Vagina (tissue), 2 donors: ENCODE data around the gene SCAPER. TPM values are rescaled to one million over a fixed set of nuclear protein-coding genes. Genes with fewer than 3 reads are reported as not detected.
A peak's percentile ranks its signal among the peaks of the same experiment; 100 is the strongest.
"Not testable (repeated sequence)": the region's sequence is repeated elsewhere in the genome, so short reads cannot be mapped to it uniquely, and the experiment has no call there.

Experiments used
- DNase-seq, 2 donors: peaks; one replicate each; pipeline ENCODE4 v3.0.0-alpha.2; 2017; ENCODE audit errors: extremely low spot score in 2 of 2
- H3K27ac ChIP-seq: fragments of 200-600 bp; sonication (generic); one replicate; pipeline ENCODE4 v1.5.1; 2019
- H3K27me3 ChIP-seq: fragments of 200-600 bp; sonication (generic); one replicate; pipeline ENCODE4 v1.5.1; 2019
- H3K36me3 ChIP-seq, 2 donors: fragments of 200-600 bp; sonication (generic); one replicate each; pipeline ENCODE4 v1.5.1; 2017 to 2019
- H3K4me1 ChIP-seq: fragments of 200-600 bp; sonication (generic); one replicate; pipeline ENCODE4 v1.5.1; 2019
- H3K4me3 ChIP-seq, 2 donors: fragments of 200-600 bp; sonication (generic); 1 replicate in 1 of 2; 2 replicates in 1 of 2; pipeline ENCODE4 v1.5.1; 2016 to 2019
- H3K9me3 ChIP-seq: fragments of 200-600 bp; sonication (generic); one replicate; pipeline ENCODE4 v1.5.1; 2019
- CTCF ChIP-seq, 3 experiments: fragments of 450-650 bp in 2 of 3; fragments of 200-600 bp in 1 of 3; sonication (generic) in 1 of 3; IDR thresholded peaks; one replicate each; pipeline ENCODE4 v1.5.1; 2017 to 2019; ENCODE audit warnings: antibody characterized with exemption in 3 of 3, mild to moderate bottlenecking in 2 of 3, moderate library complexity in 2 of 3
- POLR2A ChIP-seq, 2 donors: fragments of 450-650 bp; IDR thresholded peaks; one replicate each; pipeline ENCODE4 v1.6.1; 2017; ENCODE audit warnings: antibody characterized with exemption in 2 of 2, mild to moderate bottlenecking in 2 of 2, moderate library complexity in 2 of 2
- POLR2AphosphoS5 ChIP-seq, 2 donors: sonication (generic); formaldehyde crosslinking; IDR thresholded peaks; one replicate each; pipeline ENCODE4 v1.9.0; 2017; ENCODE audit warnings: antibody characterized with exemption in 2 of 2, mild to moderate bottlenecking in 2 of 2, low read depth in 1 of 2; ENCODE audit not compliant: insufficient read depth in 1 of 2
- intact Hi-C: fragments of 100-400 bp; cut with DNase I; formaldehyde crosslinking; loops from one replicate; pipeline ENCODE4 v1.15.1; 2023
- total RNA-seq: library from RNA; depleted of rRNA; stranded (reverse); fragments of >200 nt; gene quantifications from one replicate; pipeline ENCODE4 v1.2.3, GENCODE V29; 2016

Gene SCAPER
- total RNA-seq, 1 donor from 2014 or later: 51.3 TPM

GRCh38 chr15:76320012-76320411 lies 585.1 kb downstream of the SCAPER start:
- TF ChIP-seq POLR2A (IDR thresholded peaks at IDR 0.05) (no peak), POLR2AphosphoS5 (IDR thresholded peaks at IDR 0.05; ENCODE audit: insufficient read depth in 1 of 2, low read depth in 1 of 2) (no peak), CTCF (IDR thresholded peaks at IDR 0.05) (no peak)
- H3K27me3 ChIP-seq: no peaks in the 10 kb centered on the region
- no peak for DNase-seq

GRCh38 chr15:76313731-76314130 lies 591.4 kb downstream of the SCAPER start:
- Histone ChIP-seq H3K4me1 (peaks cover 25% of the 10 kb centered on the region), H3K27me3 (no peaks in the 10 kb centered on the region), H3K4me3 (no peak overlapping the region), H3K36me3 (no peaks in the 10 kb centered on the region), H3K27ac (no peak overlapping the region), H3K9me3 (no peaks in the 10 kb centered on the region)
- TF ChIP-seq POLR2AphosphoS5 (IDR thresholded peaks at IDR 0.05; ENCODE audit: insufficient read depth in 1 of 2, low read depth in 1 of 2) (no peak), POLR2A (IDR thresholded peaks at IDR 0.05) (no peak), CTCF (IDR thresholded peaks at IDR 0.05) (no peak)
- DNase-seq: no peak
- intact Hi-C loops: no loop called here

More at GRCh38 chr15:76320012-76320411, 585.1 kb downstream of the SCAPER start:
- Histone ChIP-seq H3K4me1 (no peaks in the 10 kb centered on the region), H3K27ac (no peak overlapping the region), H3K9me3 (no peaks in the 10 kb centered on the region), H3K36me3 (no peaks in the 10 kb centered on the region), H3K4me3 (no peak overlapping the region)
- intact Hi-C loops: no loop called here

GRCh38 chr15:76313175-76313567 lies 592.0 kb downstream of the SCAPER start:
- H3K9me3 ChIP-seq, H3K4me3 ChIP-seq, intact Hi-C loops, DNase-seq, H3K27ac ChIP-seq, H3K36me3 ChIP-seq, H3K27me3 ChIP-seq: not testable (repeated sequence)
- H3K4me1 ChIP-seq: peaks cover 25% of the 10 kb centered on the region

- H3K36me3 ChIP-seq: no peaks in the 10 kb centered on the region
- no peaks in the 10 kb centered on the region for H3K27me3 ChIP-seq
- H3K4me3 ChIP-seq: no peak overlapping the region
- no peak overlapping the region for H3K27ac ChIP-seq
- no peaks in the 10 kb centered on the region for H3K9me3 ChIP-seq
- no peak for DNase-seq
- intact Hi-C loops: no loop called here
- peaks cover 25% of the 10 kb centered on the region for H3K4me1 ChIP-seq
- TF ChIP-seq CTCF (IDR thresholded peaks at IDR 0.05) (no peak), POLR2AphosphoS5 (IDR thresholded peaks at IDR 0.05; ENCODE audit: insufficient read depth in 1 of 2, low read depth in 1 of 2) (no peak)
Observed at GRCh38 chr15:76312540-76313174, 592.5 kb downstream of the SCAPER start.

GRCh38 chr15:76311100-76311953 lies 593.8 kb downstream of the SCAPER start, which contains the start of gene ETFA:
ETFA (minus strand) TSS chr15:76311469; CDS start chr15:76311388, 81 bp downstream.
- no peaks in the 10 kb centered on the region for H3K9me3 ChIP-seq
- no peaks in the 10 kb centered on the region for H3K36me3 ChIP-seq
- no peaks in the 10 kb centered on the region for H3K27me3 ChIP-seq
- peak within 1 kb of the TSS; percentile 79 to 82 for H3K4me3 ChIP-seq
- peaks cover 25% of the 10 kb centered on the region for H3K4me1 ChIP-seq
- TF ChIP-seq CTCF (IDR thresholded peaks at IDR 0.05) (no peak), POLR2A (IDR thresholded peaks at IDR 0.05) (peak in 1 of 2 donors; percentile 85), POLR2AphosphoS5 (IDR thresholded peaks at IDR 0.05; ENCODE audit: insufficient read depth in 1 of 2, low read depth in 1 of 2) (peak; percentile 92 to 97)
- intact Hi-C loops: no loop called here
- peak within 1 kb of the TSS; percentile 85 for H3K27ac ChIP-seq
- DNase-seq: peak in 1 of 2 donors; percentile 96
